Measurements from ENCODE around the gene CCDC182. TPM values are rescaled to one million over a fixed set of nuclear protein-coding genes. Genes with fewer than 3 reads are reported as not detected.

CCDC182 gene
- total RNA-seq, 2 donors from 2014 or later: not detected

DNA sequence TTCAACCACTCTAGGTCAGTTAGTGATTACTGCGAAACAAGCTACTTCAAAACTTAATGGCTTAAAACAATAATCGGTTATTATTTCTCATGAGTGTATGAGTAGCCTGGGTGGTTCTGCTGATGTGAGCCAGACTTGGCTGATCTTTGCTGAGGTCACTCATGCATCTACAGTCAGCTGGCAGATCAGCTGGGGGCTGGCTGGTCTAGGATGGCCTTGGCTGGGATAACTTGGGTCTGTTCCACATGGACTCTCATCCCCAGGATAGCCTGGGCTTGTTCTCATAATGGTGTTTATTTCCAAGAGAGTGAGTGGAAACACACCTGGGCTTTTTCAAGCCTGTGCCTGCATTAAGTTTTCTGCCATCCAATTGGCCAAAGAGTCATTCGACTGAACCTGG is 13.0 kb downstream of the CCDC182 start:
- no peaks in the 10 kb centered on the region for H3K4me1 ChIP-seq
- H3K4me3 ChIP-seq: no peak overlapping the region
- DNase-seq (ENCODE audit: low spot score): no peak
- H3K9me3 ChIP-seq: no peaks in the 10 kb centered on the region
- H3K27ac ChIP-seq: no peak overlapping the region
- H3K36me3 ChIP-seq: no peaks in the 10 kb centered on the region
- TF ChIP-seq, protein P1, sequence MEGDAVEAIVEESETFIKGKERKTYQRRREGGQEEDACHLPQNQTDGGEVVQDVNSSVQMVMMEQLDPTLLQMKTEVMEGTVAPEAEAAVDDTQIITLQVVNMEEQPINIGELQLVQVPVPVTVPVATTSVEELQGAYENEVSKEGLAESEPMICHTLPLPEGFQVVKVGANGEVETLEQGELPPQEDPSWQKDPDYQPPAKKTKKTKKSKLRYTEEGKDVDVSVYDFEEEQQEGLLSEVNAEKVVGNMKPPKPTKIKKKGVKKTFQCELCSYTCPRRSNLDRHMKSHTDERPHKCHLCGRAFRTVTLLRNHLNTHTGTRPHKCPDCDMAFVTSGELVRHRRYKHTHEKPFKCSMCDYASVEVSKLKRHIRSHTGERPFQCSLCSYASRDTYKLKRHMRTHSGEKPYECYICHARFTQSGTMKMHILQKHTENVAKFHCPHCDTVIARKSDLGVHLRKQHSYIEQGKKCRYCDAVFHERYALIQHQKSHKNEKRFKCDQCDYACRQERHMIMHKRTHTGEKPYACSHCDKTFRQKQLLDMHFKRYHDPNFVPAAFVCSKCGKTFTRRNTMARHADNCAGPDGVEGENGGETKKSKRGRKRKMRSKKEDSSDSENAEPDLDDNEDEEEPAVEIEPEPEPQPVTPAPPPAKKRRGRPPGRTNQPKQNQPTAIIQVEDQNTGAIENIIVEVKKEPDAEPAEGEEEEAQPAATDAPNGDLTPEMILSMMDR (IDR thresholded peaks at IDR 0.05): no peak
- H3K27me3 ChIP-seq: no peaks in the 10 kb centered on the region

DNA sequence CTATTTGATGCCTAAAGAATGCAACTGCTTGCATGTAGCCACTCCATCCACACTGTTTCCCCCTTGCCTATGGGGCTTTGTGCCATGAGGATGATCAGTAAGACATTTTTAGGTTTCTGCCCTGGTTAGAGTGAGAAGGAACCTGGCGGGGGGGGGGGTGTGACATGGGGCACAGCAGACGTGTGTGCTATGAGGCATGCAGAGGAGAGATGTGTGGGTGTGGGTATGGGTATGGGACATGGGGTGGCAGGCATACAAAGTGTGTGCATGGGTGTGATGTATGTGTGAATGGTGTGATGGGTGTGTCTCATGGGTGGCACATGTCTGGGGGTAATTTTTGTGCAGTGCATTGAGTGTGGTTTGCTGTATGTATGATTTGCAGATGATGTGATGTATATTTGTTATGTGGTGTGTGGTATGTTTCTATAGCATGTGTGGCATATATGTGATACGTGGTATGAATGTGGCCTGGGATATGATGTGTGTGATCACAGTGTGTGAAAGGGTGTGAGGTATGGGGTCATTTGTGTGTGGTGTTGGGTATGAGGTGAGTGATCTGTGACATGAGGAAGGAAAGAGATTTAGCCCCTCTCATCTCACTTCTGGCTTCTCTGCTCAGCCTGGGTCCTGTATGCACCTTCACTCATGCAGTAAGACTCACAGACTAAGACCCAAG is 14.9 kb downstream of the CCDC182 start:
- H3K4me1 ChIP-seq: no peaks in the 10 kb centered on the region
- TF ChIP-seq, protein P1 (IDR thresholded peaks at IDR 0.05): no peak
- no peak overlapping the region for H3K4me3 ChIP-seq
- no peak overlapping the region for H3K27ac ChIP-seq
- no peak for DNase-seq (ENCODE audit: low spot score)
- H3K9me3 ChIP-seq: no peaks in the 10 kb centered on the region
- no peaks in the 10 kb centered on the region for H3K27me3 ChIP-seq
- H3K36me3 ChIP-seq: no peaks in the 10 kb centered on the region

DNA sequence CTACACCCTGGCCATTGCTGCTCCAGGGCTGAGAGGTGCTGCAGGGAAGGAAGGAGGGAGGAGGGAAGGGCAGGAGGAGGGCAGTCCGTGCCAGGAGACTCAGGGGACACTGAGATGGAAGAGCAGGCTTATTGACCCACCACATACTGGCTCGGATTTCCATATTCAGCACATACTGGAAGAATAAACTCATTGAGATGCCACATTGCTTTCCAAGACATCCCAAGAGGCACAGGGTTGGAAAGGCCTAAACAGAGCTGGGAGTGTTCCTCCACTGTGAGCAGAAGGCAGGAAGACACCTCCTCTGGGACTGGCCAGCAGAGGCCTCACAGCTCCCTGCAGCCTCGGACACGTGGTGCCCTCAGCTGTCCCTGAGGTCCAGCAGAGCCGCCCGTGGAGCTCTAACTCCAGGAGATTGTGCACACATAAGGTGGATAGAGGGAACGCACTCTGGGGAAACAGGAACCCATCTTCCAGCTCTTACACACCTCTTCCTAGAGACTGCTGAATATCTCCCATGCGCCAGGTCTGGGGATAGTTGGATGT is 17.4 kb downstream of the CCDC182 start:
- no peaks in the 10 kb centered on the region for H3K9me3 ChIP-seq
- H3K27me3 ChIP-seq: no peaks in the 10 kb centered on the region
- TF ChIP-seq, protein P1 (IDR thresholded peaks at IDR 0.05): no peak
- no peak overlapping the region for H3K27ac ChIP-seq
- H3K4me1 ChIP-seq: no peaks in the 10 kb centered on the region
- no peak for DNase-seq (ENCODE audit: low spot score)
- no peaks in the 10 kb centered on the region for H3K36me3 ChIP-seq
- H3K4me3 ChIP-seq: no peak overlapping the region

DNA sequence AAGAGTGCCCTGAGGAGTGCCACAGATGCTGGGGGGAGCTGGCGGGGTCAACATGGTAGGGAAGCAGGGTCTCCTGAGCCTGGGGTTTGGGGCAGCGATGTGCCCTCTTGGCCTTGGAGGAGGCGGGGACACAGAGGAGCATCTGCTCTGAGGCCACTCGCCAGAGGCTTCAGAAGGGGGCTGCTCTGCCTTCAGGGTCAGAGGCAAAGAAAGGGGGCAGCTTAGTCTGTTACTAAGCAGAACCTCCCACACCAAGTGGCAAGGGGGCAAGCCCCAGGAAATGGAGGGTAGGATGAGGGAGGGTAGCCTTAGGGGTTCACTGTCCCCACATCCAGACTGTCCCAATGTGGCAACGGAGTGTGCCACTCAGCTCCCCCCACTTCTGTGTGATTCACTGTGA is 18.3 kb downstream of the CCDC182 start:
- Histone ChIP-seq H3K4me3 (no peak overlapping the region), H3K36me3 (no peaks in the 10 kb centered on the region), H3K27ac (no peak overlapping the region), H3K27me3 (no peaks in the 10 kb centered on the region), H3K4me1 (no peaks in the 10 kb centered on the region), H3K9me3 (no peaks in the 10 kb centered on the region)
- TF ChIP-seq, protein P1 (IDR thresholded peaks at IDR 0.05): no peak
- DNase-seq (ENCODE audit: low spot score): no peak

DNA sequence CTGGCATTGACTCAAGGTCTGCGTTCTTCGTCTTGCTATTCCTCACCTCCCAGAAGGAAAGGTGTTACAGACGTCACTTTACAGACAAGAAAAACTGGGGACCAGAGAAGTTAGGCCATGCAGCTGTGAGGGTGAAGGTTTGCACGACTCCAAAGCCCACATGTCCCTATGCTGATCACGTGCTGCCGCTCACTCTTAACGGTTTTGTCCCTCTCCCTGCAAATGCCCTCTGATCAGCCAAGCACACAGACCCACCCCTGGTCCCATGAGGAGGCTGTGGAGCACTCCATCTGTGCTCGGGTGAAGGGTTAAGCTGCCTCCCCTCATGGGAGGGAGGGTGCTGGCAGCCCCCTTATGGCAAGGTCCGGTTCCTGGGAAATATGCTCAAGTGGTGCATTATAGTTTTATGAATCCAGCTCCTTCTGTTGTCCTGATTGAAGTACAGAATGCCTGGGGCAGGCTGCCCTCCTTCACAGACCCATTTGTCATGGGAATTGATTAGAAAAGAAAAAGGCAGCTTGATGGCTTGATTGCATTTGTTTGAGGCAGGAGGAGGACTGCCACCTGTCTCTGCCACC is 18.8 kb downstream of the CCDC182 start:
- TF ChIP-seq, protein P1 (IDR thresholded peaks at IDR 0.05): no peak
- no peak for DNase-seq (ENCODE audit: low spot score)
- no peaks in the 10 kb centered on the region for H3K4me1 ChIP-seq

More for the DNA sequence above, 18.8 kb downstream of the CCDC182 start:
- Histone ChIP-seq H3K9me3 (no peaks in the 10 kb centered on the region), H3K27ac (no peak overlapping the region), H3K27me3 (no peaks in the 10 kb centered on the region), H3K36me3 (no peaks in the 10 kb centered on the region), H3K4me3 (no peak overlapping the region)
